IMR-90 (cell line): ENCODE results near the gene NDUFV3. TPM values are rescaled to one million over a fixed set of nuclear protein-coding genes. Genes with fewer than 3 reads are reported as not detected.

Source experiments
- ATAC-seq: fragments of 200-7000 bp; cut with Tn5 transposase; 2 replicates; pipeline ENCODE4 v1.9.1; 2020; ENCODE audit warnings: low read depth, mild to moderate bottlenecking, moderate library complexity
- BruUV-seq: library from RNA; stranded (reverse); fragments of 400-500 nt; replicated peaks from 2 replicates; lab custom pipeline; 2021; lab: Mats Ljungman, UMichigan
- CTCF ChIA-PET: fragments of 300-600 bp; formaldehyde crosslinking; extraction: SDS; loops from one replicate; lab custom pipeline; 2021; ENCODE audit warnings: antibody characterized with exemption; lab: Yijun Ruan, JAX
- POLR2A ChIA-PET: fragments of 300-600 bp; sonication (Branson Sonifier 250); formaldehyde crosslinking; loops from one replicate; lab custom pipeline; 2022; ENCODE audit warnings: antibody characterized with exemption; ENCODE audit not compliant: unreplicated experiment; lab: Charles Lee
- DNase-seq: peaks from one replicate; pipeline ENCODE4 v3.0.0; 2013
- H2AFZ ChIP-seq: replicated peaks from 2 replicates; pipeline ENCODE3; 2013; ENCODE audit warnings: low read length, mild to moderate bottlenecking; ENCODE audit not compliant: poor library complexity
- H2AK5ac ChIP-seq: 2 replicates; pipeline ENCODE4 v1.6.1; 2013; ENCODE audit warnings: low read depth, low read length, inconsistent platforms
- H2AK9ac ChIP-seq: replicated peaks from 2 replicates; pipeline ENCODE3; 2013; ENCODE audit warnings: mild to moderate bottlenecking, low read depth, low read length, moderate library complexity; ENCODE audit not compliant: poor library complexity
- H2BK120ac ChIP-seq: 2 replicates; pipeline ENCODE4 v1.6.1; 2013; ENCODE audit warnings: low read depth, low read length, inconsistent platforms
- H2BK15ac ChIP-seq: 3 replicates; pipeline ENCODE4 v1.6.1; 2013; ENCODE audit warnings: low read depth, low read length, inconsistent platforms
- H2BK20ac ChIP-seq: 2 replicates; pipeline ENCODE4 v1.6.1; 2013; ENCODE audit warnings: low read depth, mild to moderate bottlenecking, inconsistent platforms, low read length, moderate library complexity
- H2BK5ac ChIP-seq: 2 replicates; pipeline ENCODE4 v1.6.1; 2013; ENCODE audit warnings: mild to moderate bottlenecking, low read depth, low read length, inconsistent platforms; ENCODE audit not compliant: poor library complexity, severe bottlenecking
- H3K14ac ChIP-seq: replicated peaks from 2 replicates; pipeline ENCODE4 v1.6.1; 2013; ENCODE audit warnings: low read depth, low read length, inconsistent platforms
- H3K18ac ChIP-seq: 2 replicates; pipeline ENCODE4 v1.6.1; 2013; ENCODE audit warnings: low read depth, low read length, control low read depth
- H3K23ac ChIP-seq: 2 replicates; pipeline ENCODE4 v1.6.1; 2013; ENCODE audit warnings: low read depth, low read length, inconsistent platforms
- H3K27ac ChIP-seq: 2 replicates; pipeline ENCODE4 v1.5.1; 2013; ENCODE audit warnings: mild to moderate bottlenecking, control low read depth, low read length; ENCODE audit not compliant: insufficient read depth
- H3K27me3 ChIP-seq: 2 replicates; pipeline ENCODE4 v1.6.1; 2013; ENCODE audit warnings: low read length; ENCODE audit not compliant: control insufficient read depth, insufficient read depth
- H3K36me3 ChIP-seq: 2 replicates; pipeline ENCODE4 v1.6.1; 2013; ENCODE audit warnings: low read length, mixed read lengths; ENCODE audit not compliant: control insufficient read depth, insufficient read depth
- H3K4ac ChIP-seq: 2 replicates; pipeline ENCODE4 v1.6.1; 2013; ENCODE audit warnings: low read depth, low read length, inconsistent platforms
- H3K4me1 ChIP-seq: 2 replicates; pipeline ENCODE4 v1.6.1; 2013; ENCODE audit warnings: low read length, mixed read lengths; ENCODE audit not compliant: control insufficient read depth, insufficient read depth
- H3K4me2 ChIP-seq: 2 replicates; pipeline ENCODE4 v1.6.1; 2013; ENCODE audit warnings: low read depth, mild to moderate bottlenecking, control low read depth, low read length, moderate library complexity
- H3K4me3 ChIP-seq: 2 replicates; pipeline ENCODE4 v1.5.1; 2013; ENCODE audit warnings: low read depth, mild to moderate bottlenecking, control low read depth, low read length, moderate library complexity; ENCODE audit not compliant: insufficient read depth
- H3K56ac ChIP-seq: 2 replicates; pipeline ENCODE4 v1.6.1; 2013; ENCODE audit warnings: low read length, inconsistent platforms; ENCODE audit not compliant: insufficient read depth; ENCODE audit errors: extremely low read depth
- H3K79me1 ChIP-seq, 2 experiments: 2 replicates each; pipeline ENCODE4 v1.6.1; 2013; ENCODE audit warnings: low read length in 2 of 2, inconsistent platforms in 1 of 2, low read depth in 1 of 2
- H3K9ac ChIP-seq: 2 replicates; pipeline ENCODE4 v1.6.1; 2013; ENCODE audit warnings: low read depth, low read length, control low read depth
- H3K9me1 ChIP-seq: 2 replicates; pipeline ENCODE4 v1.6.1; 2013; ENCODE audit warnings: low read length, inconsistent platforms; ENCODE audit not compliant: insufficient read depth
- H3K9me3 ChIP-seq: 2 replicates; pipeline ENCODE4 v1.6.1; 2013; ENCODE audit warnings: low read length; ENCODE audit not compliant: control insufficient read depth, insufficient read depth
- H4K20me1 ChIP-seq: 2 replicates; pipeline ENCODE4 v1.6.1; 2013; ENCODE audit warnings: low read length, inconsistent platforms; ENCODE audit not compliant: insufficient read depth
- H4K5ac ChIP-seq: 2 replicates; pipeline ENCODE4 v1.6.1; 2013; ENCODE audit warnings: mild to moderate bottlenecking, low read depth, low read length, control low read depth
- H4K8ac ChIP-seq, 2 experiments: 2 replicates each; pipeline ENCODE4 v1.6.1; 2013; ENCODE audit warnings: low read depth in 2 of 2, low read length in 2 of 2, control low read depth in 1 of 2, inconsistent platforms in 1 of 2
- H4K91ac ChIP-seq: 2 replicates; pipeline ENCODE4 v1.6.1; 2013; ENCODE audit warnings: low read depth, low read length, inconsistent platforms; ENCODE audit not compliant: insufficient read depth
- NFE2L2 ChIP-seq: fragments of 150-350 bp; IDR thresholded peaks from 2 replicates; pipeline ENCODE4 v1.6.1; 2016; ENCODE audit warnings: low read depth, mild to moderate bottlenecking, low read length
- RFX5 ChIP-seq: IDR thresholded peaks from 2 replicates; pipeline ENCODE4 v1.8.0; 2012; ENCODE audit warnings: low read depth, mild to moderate bottlenecking, low read length, moderate library complexity
- USF2 ChIP-seq: fragments of 150-350 bp; IDR thresholded peaks from 2 replicates; pipeline ENCODE4 v1.6.1; 2017; ENCODE audit warnings: mild to moderate bottlenecking, antibody characterized with exemption, low read length, low read depth
- whole genome bisulfite sequencing, 2 experiments: methylation state at CpG; one replicate each; pipeline versions ENCODE4 v1.1.5 to v1.1.7; 2013; ENCODE audit warnings: missing lambda C conversion rate in 2 of 2; ENCODE audit not compliant: insufficient read length in 1 of 2; ENCODE audit errors: extremely low coverage in 2 of 2; 5-methylcytosine and 5-hydroxymethylcytosine counted together
- dilution Hi-C: fragments of 300-500 bp; cut with HindIII; formaldehyde crosslinking; loops from one replicate; pipeline ENCODE4 v1.14.3; 2018; ENCODE audit warnings: low sequenced_read_pairs; ENCODE audit not compliant: unreplicated experiment
- in situ Hi-C: fragments of 300-500 bp; cut with MboI; formaldehyde crosslinking; loops from 3 replicates; pipeline ENCODE4 v1.14.3; 2019; ENCODE audit warnings: low sequenced_read_pairs, inconsistent platforms, mixed read lengths
- intact Hi-C: fragments of 100-400 bp; cut with micrococcal nuclease; formaldehyde crosslinking; loops from 2 replicates; pipeline ENCODE4 v1.10.0; 2022
- polyA plus RNA-seq, 3 experiments: library from polyadenylated mRNA; depleted of rRNA; stranded (reverse); fragments of >200 nt; gene quantifications; 2 replicates each; pipeline ENCODE4 v1.2.3, GENCODE V29; 2012; ENCODE audit warnings: low replicate concordance in 1 of 3
- total RNA-seq: library from RNA; depleted of rRNA; stranded (reverse); fragments of >200 nt; gene quantifications from 2 replicates; pipeline ENCODE4 v1.2.3, GENCODE V29; 2012
- TF ChIP-seq, protein P1 (sequence below): fragments of 150-350 bp; IDR thresholded peaks from 2 replicates; pipeline ENCODE4 v1.6.1; 2016; ENCODE audit warnings: low read depth, mild to moderate bottlenecking, low read length, moderate library complexity, borderline replicate concordance

The NDUFV3 gene
- total and polyA plus RNA-seq, 2 of the 4 experiments (the other 2 are of a cell fraction), result 38.5 to 55.6 TPM

GRCh38 chr21:42844411-42845113 is 48.5 kb upstream of the NDUFV3 start:
- no peak overlapping the region for H2AK9ac ChIP-seq
- no peaks in the 10 kb centered on the region for H3K27me3 ChIP-seq
- in situ Hi-C loops, result loop anchor here (25.0 kb wide), 1 partner anchor 682 kb away; no protein-coding TSS in a partner anchor
- H3K56ac ChIP-seq, result no peak overlapping the region
- H3K36me3 ChIP-seq, result peaks cover 53% of the 10 kb centered on the region
- WGBS, 2 experiments, result 84% methylated on average over 17 of the region's 22 CpGs; no CpG with 5 or more reads in 1 of the 2 experiments
- H2BK15ac ChIP-seq, result no peak overlapping the region
- H3K27ac ChIP-seq, result no peak overlapping the region
- H3K79me1 ChIP-seq, result peaks cover 4 to 27% of the 10 kb centered on the region in 2 experiments
- no peak; the same call in 1 of the 2 replicates for ATAC-seq
- H3K23ac ChIP-seq, result no peak overlapping the region
- H3K9me3 ChIP-seq, result no peaks in the 10 kb centered on the region
- H3K4me2 ChIP-seq, result no peak overlapping the region
- no peak overlapping the region for H2BK20ac ChIP-seq
- H3K9ac ChIP-seq, result no peak overlapping the region
- H4K20me1 ChIP-seq, result peaks cover 33% of the 10 kb centered on the region
- no peak overlapping the region for H3K14ac ChIP-seq
- H4K5ac ChIP-seq, result no peak overlapping the region
- BruUV-seq, result no TSS peak
- H3K4me1 ChIP-seq, result no peaks in the 10 kb centered on the region
- no peak for DNase-seq
- no peak overlapping the region for H2AK5ac ChIP-seq
- H2BK5ac ChIP-seq, result no peak overlapping the region
- dilution Hi-C loops, result no loop called here
- no peak overlapping the region for H2AFZ ChIP-seq
- H3K4me3 ChIP-seq, result no peak overlapping the region
- TF ChIP-seq RFX5, result no peak
- TF ChIP-seq, protein P1, sequence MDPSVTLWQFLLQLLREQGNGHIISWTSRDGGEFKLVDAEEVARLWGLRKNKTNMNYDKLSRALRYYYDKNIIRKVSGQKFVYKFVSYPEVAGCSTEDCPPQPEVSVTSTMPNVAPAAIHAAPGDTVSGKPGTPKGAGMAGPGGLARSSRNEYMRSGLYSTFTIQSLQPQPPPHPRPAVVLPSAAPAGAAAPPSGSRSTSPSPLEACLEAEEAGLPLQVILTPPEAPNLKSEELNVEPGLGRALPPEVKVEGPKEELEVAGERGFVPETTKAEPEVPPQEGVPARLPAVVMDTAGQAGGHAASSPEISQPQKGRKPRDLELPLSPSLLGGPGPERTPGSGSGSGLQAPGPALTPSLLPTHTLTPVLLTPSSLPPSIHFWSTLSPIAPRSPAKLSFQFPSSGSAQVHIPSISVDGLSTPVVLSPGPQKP, result no peak
- no peak for TF ChIP-seq NFE2L2
- no peak for TF ChIP-seq USF2
- H3K18ac ChIP-seq, result no peak overlapping the region
- intact Hi-C loops, result loop anchor here (10.0 kb wide), 1 partner anchor 1370 kb away; no protein-coding TSS in a partner anchor
- no peak overlapping the region for H4K8ac ChIP-seq
- no peak overlapping the region for H4K91ac ChIP-seq
- no peak overlapping the region for H3K4ac ChIP-seq
- H3K9me1 ChIP-seq, result peaks cover 12% of the 10 kb centered on the region; the same call in 1 of the 2 replicates
- ChIA-PET CTCF (interaction anchor here (0.6 kb wide), 1 partner anchor 862 kb away, joined by 4 read pairs; no protein-coding TSS in a partner anchor), POLR2A (no interaction called here)
- no peak overlapping the region for H2BK120ac ChIP-seq
